Liver (tissue), 9 donors: ENCODE measurements around the gene CFAP77. TPM values are rescaled to one million over a fixed set of nuclear protein-coding genes. Genes with fewer than 3 reads are reported as not detected.

Experiments used
- DNase-seq: peaks from one replicate; pipeline ENCODE4 v3.0.0-alpha.2; 2017; ENCODE audit warnings: low spot score
- H3K27ac ChIP-seq, 2 donors: one replicate each; pipeline ENCODE4 v1.7.0; 2013; ENCODE audit warnings: inconsistent platforms in 2 of 2, low read length in 2 of 2, control low read depth in 1 of 2, low read depth in 1 of 2, mild to moderate bottlenecking in 1 of 2
- H3K27me3 ChIP-seq, 4 donors: one replicate each; pipeline versions ENCODE4 v1.6.1 to v1.7.0; 2013; ENCODE audit warnings: low read length in 3 of 4, inconsistent platforms in 1 of 4, mild to moderate bottlenecking in 1 of 4, moderate library complexity in 1 of 4; ENCODE audit not compliant: control insufficient read depth in 4 of 4, insufficient read depth in 4 of 4
- H3K36me3 ChIP-seq, 4 donors: one replicate each; pipeline versions ENCODE4 v1.6.1 to v1.7.0; 2013; ENCODE audit warnings: low read length in 3 of 4, mild to moderate bottlenecking in 3 of 4, low read depth in 1 of 4, moderate library complexity in 1 of 4; ENCODE audit not compliant: control insufficient read depth in 4 of 4, insufficient read depth in 3 of 4
- H3K4me1 ChIP-seq, 4 donors: one replicate each; pipeline versions ENCODE4 v1.6.1 to v1.7.0; 2013; ENCODE audit warnings: low read length in 3 of 4, mild to moderate bottlenecking in 3 of 4, moderate library complexity in 1 of 4; ENCODE audit not compliant: control insufficient read depth in 4 of 4, insufficient read depth in 4 of 4
- H3K4me3 ChIP-seq, 3 donors: one replicate each; pipeline versions ENCODE4 v1.6.1 to v1.7.0; 2013; ENCODE audit warnings: low read length in 3 of 3, control low read depth in 1 of 3, low read depth in 1 of 3, mild to moderate bottlenecking in 1 of 3
- H3K9ac ChIP-seq, 2 donors: one replicate each; pipeline ENCODE4 v1.7.0; 2013; ENCODE audit warnings: low read length in 2 of 2, mild to moderate bottlenecking in 2 of 2, moderate library complexity in 2 of 2, control low read depth in 1 of 2, low read depth in 1 of 2
- H3K9me3 ChIP-seq, 4 donors: one replicate each; pipeline versions ENCODE4 v1.6.1 to v1.7.0; 2013; ENCODE audit warnings: low read length in 3 of 4; ENCODE audit not compliant: control insufficient read depth in 4 of 4
- EGR1 ChIP-seq, 2 donors: IDR thresholded peaks; 2 replicates each; pipeline ENCODE4 v1.6.1; 2016 to 2018; ENCODE audit warnings: antibody characterized with exemption in 2 of 2, low read depth in 2 of 2
- FOXA1 ChIP-seq: IDR thresholded peaks from 2 replicates; pipeline ENCODE4 v1.6.1; 2016; ENCODE audit warnings: antibody characterized with exemption
- FOXA2 ChIP-seq: IDR thresholded peaks from 2 replicates; pipeline ENCODE4 v1.6.1; 2016; ENCODE audit warnings: antibody characterized with exemption
- GABPA ChIP-seq, 2 donors: IDR thresholded peaks in 1 of 2; conservative IDR thresholded peaks in 1 of 2; 2 replicates each; pipeline ENCODE4 v1.6.1; 2016; ENCODE audit warnings: antibody characterized with exemption in 2 of 2, mild to moderate bottlenecking in 1 of 2, moderate library complexity in 1 of 2
- HNF4A ChIP-seq, 2 donors: conservative IDR thresholded peaks; 2 replicates each; pipeline ENCODE4 v1.6.1; 2016; ENCODE audit warnings: antibody characterized with exemption in 2 of 2, mild to moderate bottlenecking in 2 of 2
- HNF4G ChIP-seq: IDR thresholded peaks from 2 replicates; pipeline ENCODE4 v1.6.1; 2016; ENCODE audit warnings: antibody characterized with exemption
- JUND ChIP-seq, 2 donors: IDR thresholded peaks; 2 replicates each; pipeline ENCODE4 v1.6.1; 2016; ENCODE audit warnings: antibody characterized with exemption in 2 of 2
- NR2F2 ChIP-seq: IDR thresholded peaks from 2 replicates; pipeline ENCODE4 v1.6.1; 2016; ENCODE audit warnings: antibody characterized with exemption
- RAD21 ChIP-seq, 2 donors: IDR thresholded peaks; 2 replicates each; pipeline ENCODE4 v1.6.1; 2016; ENCODE audit warnings: antibody characterized with exemption in 2 of 2, mild to moderate bottlenecking in 2 of 2
- RXRA ChIP-seq, 2 donors: IDR thresholded peaks; 2 replicates each; pipeline ENCODE4 v1.6.1; 2017 to 2018; ENCODE audit warnings: antibody characterized with exemption in 2 of 2, mild to moderate bottlenecking in 1 of 2
- SP1 ChIP-seq: IDR thresholded peaks from 2 replicates; pipeline ENCODE4 v1.6.1; 2018; ENCODE audit warnings: antibody characterized with exemption, mild to moderate bottlenecking
- YY1 ChIP-seq: IDR thresholded peaks from 2 replicates; pipeline ENCODE4 v1.6.1; 2016; ENCODE audit warnings: antibody characterized with exemption, mild to moderate bottlenecking
- WGBS: extraction: QIAGEN DNeasy Blood & Tissue Kit; methylation state at CpG from one replicate; pipeline ENCODE4 v1.1.7; 2013; 5-methylcytosine and 5-hydroxymethylcytosine counted together
- polyA plus RNA-seq, 2 donors: library from polyadenylated mRNA; stranded (reverse) in 1 of 2; unstranded in 1 of 2; fragments of 200-250 nt in 1 of 2; fragments of >200 nt in 1 of 2; fragmentation: Nextera tagmentation in 1 of 2; extraction: Ambion mirVana in 1 of 2; gene quantifications; one replicate each; pipeline versions ENCODE4 v1.2.1 to v1.2.3, GENCODE V29; 2013 to 2015
- total RNA-seq, 2 donors: library from RNA; depleted of rRNA; stranded (reverse); fragments of >200 nt; gene quantifications; one replicate each; pipeline ENCODE4 v1.2.3, GENCODE V29; 2014
- TF ChIP-seq, protein P1 (sequence below): IDR thresholded peaks from 2 replicates; pipeline ENCODE4 v1.6.1; 2016; ENCODE audit warnings: antibody characterized with exemption
- TF ChIP-seq, protein P2 (sequence below): IDR thresholded peaks from 2 replicates; pipeline ENCODE4 v1.6.1; 2016; ENCODE audit warnings: antibody characterized with exemption
- TF ChIP-seq, protein P3 (sequence below): IDR thresholded peaks from 2 replicates; pipeline ENCODE4 v1.6.1; 2016; ENCODE audit warnings: antibody characterized with exemption
- TF ChIP-seq, protein P4 (sequence below): IDR thresholded peaks from 2 replicates; pipeline ENCODE4 v1.6.1; 2016; ENCODE audit warnings: antibody characterized with exemption, mild to moderate bottlenecking
- donor health status: healthy.
- donor health status: healthy.
- donor health status: healthy.
- donor health status: healthy.
- donor health status: healthy.

Gene CFAP77
- total and polyA plus RNA-seq, 4 donors: not detected

DNA sequence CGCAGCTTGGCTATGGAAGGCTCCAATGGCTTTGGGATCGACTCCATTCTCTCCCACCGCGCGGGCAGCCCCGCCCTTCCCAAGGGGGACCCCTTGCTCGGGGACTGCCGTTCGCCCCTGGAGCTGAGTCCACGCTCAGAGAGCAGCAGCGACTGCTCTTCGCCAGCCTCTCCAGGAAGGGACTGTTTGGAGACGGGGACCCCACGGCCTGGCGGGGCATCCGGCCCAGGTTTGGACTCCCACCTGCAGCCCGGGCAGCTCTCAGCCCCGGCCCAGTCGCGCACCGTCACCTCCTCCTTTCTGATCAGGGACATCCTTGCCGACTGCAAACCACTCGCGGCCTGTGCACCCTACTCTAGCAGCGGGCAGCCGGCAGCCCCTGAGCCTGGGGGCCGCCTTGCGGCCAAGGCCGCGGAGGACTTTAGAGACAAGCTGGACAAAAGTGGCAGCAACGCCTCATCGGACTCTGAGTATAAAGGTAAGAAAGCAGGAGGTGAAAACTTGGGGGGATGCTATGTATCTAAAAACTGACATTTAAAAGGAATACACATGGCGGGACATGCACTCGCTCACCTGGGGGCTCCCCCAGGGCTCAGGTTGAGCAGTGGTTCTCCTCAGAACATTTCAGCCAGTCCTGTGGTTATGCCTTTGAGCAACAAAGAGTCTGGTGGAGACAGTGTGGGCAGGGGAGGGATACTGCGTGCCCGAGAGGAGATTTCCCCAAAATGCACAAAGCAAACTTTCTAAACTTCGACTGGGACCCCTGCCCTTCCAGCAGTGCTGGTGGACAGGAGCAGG, 173.0 kb downstream of the CFAP77 start (continued):
- TF ChIP-seq, protein P1, sequence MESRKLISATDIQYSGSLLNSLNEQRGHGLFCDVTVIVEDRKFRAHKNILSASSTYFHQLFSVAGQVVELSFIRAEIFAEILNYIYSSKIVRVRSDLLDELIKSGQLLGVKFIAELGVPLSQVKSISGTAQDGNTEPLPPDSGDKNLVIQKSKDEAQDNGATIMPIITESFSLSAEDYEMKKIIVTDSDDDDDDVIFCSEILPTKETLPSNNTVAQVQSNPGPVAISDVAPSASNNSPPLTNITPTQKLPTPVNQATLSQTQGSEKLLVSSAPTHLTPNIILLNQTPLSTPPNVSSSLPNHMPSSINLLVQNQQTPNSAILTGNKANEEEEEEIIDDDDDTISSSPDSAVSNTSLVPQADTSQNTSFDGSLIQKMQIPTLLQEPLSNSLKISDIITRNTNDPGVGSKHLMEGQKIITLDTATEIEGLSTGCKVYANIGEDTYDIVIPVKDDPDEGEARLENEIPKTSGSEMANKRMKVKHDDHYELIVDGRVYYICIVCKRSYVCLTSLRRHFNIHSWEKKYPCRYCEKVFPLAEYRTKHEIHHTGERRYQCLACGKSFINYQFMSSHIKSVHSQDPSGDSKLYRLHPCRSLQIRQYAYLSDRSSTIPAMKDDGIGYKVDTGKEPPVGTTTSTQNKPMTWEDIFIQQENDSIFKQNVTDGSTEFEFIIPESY: no peak
- no peak for TF ChIP-seq RAD21 (IDR thresholded peaks at IDR 0.05)
- TF ChIP-seq HNF4A (conservative IDR thresholded peaks at IDR 0.05): no peak

DNA sequence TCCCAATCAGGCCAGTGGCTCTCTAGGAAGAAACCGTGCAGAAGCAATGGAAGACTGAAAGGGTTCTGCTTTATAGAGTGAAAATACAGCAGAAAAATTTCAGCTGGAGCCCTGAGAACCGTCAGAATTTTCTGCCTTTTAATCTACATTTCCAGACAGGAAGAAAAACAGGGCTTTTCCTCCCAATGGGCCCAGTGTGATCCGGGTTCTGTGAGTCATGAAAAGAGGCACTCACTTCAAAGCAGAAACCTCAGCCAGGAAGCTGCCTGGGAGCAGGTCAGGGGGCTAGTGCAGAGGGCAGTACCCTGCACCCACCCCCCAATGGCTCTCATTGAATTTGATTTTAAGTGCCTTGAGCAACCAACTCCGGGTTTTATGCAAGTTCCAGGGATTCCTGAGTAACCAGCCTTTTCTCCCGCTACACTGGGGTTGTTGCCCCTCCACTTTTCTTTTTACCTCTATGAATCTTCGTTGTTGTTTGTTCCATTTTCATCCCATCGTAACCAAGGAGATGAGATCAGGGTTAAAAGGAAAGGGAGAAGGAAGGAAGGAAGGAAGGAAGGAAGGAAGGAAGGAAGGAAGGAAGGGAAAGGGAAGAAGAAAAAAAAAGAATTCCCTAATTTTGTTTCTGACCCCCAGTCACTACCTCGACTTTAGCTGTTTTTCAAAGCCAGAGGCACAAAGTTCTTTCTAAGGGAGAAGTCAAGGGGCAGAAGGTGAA, 173.7 kb downstream of the CFAP77 start:
- Histone ChIP-seq H3K9ac (no peak overlapping the region), H3K4me1 (peaks cover 0 to 11% (median 6%) of the 10 kb centered on the region in 4 donors), H3K4me3 (no peak overlapping the region), H3K36me3 (no peaks in the 10 kb centered on the region), H3K9me3 (no peaks in the 10 kb centered on the region), H3K27me3 (peaks cover 9 to 55% (median 32%) of the 10 kb centered on the region in 4 donors), H3K27ac (no peak overlapping the region)
- 7% methylated on average over 8 of the region's 8 CpGs for WGBS
- DNase-seq: no peak
- no peak for TF ChIP-seq JUND (IDR thresholded peaks at IDR 0.05)
- TF ChIP-seq YY1: no peak
- TF ChIP-seq, protein P1: no peak
- no peak for TF ChIP-seq RXRA (IDR thresholded peaks at IDR 0.05)
- no peak for TF ChIP-seq HNF4G
- TF ChIP-seq, protein P2, sequence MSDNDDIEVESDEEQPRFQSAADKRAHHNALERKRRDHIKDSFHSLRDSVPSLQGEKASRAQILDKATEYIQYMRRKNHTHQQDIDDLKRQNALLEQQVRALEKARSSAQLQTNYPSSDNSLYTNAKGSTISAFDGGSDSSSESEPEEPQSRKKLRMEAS: no peak
- TF ChIP-seq SP1: no peak
- TF ChIP-seq RAD21 (IDR thresholded peaks at IDR 0.05): no peak
- TF ChIP-seq, protein P3, sequence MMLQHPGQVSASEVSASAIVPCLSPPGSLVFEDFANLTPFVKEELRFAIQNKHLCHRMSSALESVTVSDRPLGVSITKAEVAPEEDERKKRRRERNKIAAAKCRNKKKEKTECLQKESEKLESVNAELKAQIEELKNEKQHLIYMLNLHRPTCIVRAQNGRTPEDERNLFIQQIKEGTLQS: no peak
- TF ChIP-seq HNF4A (conservative IDR thresholded peaks at IDR 0.05): no peak
- TF ChIP-seq EGR1 (IDR thresholded peaks at IDR 0.05; ENCODE audit: low read depth in 2 of 2): no peak
- TF ChIP-seq, protein P4, sequence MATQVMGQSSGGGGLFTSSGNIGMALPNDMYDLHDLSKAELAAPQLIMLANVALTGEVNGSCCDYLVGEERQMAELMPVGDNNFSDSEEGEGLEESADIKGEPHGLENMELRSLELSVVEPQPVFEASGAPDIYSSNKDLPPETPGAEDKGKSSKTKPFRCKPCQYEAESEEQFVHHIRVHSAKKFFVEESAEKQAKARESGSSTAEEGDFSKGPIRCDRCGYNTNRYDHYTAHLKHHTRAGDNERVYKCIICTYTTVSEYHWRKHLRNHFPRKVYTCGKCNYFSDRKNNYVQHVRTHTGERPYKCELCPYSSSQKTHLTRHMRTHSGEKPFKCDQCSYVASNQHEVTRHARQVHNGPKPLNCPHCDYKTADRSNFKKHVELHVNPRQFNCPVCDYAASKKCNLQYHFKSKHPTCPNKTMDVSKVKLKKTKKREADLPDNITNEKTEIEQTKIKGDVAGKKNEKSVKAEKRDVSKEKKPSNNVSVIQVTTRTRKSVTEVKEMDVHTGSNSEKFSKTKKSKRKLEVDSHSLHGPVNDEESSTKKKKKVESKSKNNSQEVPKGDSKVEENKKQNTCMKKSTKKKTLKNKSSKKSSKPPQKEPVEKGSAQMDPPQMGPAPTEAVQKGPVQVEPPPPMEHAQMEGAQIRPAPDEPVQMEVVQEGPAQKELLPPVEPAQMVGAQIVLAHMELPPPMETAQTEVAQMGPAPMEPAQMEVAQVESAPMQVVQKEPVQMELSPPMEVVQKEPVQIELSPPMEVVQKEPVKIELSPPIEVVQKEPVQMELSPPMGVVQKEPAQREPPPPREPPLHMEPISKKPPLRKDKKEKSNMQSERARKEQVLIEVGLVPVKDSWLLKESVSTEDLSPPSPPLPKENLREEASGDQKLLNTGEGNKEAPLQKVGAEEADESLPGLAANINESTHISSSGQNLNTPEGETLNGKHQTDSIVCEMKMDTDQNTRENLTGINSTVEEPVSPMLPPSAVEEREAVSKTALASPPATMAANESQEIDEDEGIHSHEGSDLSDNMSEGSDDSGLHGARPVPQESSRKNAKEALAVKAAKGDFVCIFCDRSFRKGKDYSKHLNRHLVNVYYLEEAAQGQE: no peak
- no peak for TF ChIP-seq FOXA2
- no peak for TF ChIP-seq NR2F2
- no peak for TF ChIP-seq GABPA (IDR thresholded peaks at IDR 0.05 in 1 of 2, conservative IDR thresholded peaks at IDR 0.05 in 1 of 2)
- no peak for TF ChIP-seq FOXA1
